Measurements from ENCODE around the gene RBBP8.
A peak's percentile ranks its signal among the peaks of the same experiment; 100 is the strongest.

RBBP8 gene

DNA sequence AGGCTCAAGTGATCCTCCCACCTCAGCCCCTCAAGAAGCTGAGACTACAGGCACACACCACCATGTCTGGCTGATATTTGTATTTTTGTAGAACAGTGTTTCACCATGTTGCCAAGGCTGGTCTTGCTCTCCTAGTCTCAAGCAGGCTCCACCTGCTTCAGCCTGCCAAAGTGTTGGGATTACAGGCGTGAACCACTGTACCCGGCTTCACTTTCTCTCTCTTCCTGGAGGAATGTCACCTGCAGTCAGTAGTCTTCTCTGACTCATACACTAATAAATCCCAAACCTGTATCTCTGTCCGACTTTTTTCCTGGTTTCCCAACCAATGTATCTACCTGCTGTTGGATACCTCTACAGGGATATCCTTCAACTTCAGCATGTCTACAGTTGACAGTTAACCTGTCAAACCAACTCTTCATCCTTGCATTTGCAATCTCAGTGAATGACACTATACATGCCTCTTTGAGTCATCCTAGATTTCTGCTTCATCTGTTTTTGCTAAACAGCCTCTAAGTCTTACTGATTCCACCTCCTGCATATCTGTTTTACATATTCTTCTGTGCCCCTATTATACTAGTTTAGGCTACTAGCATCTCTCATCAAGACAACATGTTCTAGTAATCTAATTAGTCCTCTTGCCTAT, 54.5 kb downstream of the RBBP8 start:
- TF ChIP-seq, protein P1, sequence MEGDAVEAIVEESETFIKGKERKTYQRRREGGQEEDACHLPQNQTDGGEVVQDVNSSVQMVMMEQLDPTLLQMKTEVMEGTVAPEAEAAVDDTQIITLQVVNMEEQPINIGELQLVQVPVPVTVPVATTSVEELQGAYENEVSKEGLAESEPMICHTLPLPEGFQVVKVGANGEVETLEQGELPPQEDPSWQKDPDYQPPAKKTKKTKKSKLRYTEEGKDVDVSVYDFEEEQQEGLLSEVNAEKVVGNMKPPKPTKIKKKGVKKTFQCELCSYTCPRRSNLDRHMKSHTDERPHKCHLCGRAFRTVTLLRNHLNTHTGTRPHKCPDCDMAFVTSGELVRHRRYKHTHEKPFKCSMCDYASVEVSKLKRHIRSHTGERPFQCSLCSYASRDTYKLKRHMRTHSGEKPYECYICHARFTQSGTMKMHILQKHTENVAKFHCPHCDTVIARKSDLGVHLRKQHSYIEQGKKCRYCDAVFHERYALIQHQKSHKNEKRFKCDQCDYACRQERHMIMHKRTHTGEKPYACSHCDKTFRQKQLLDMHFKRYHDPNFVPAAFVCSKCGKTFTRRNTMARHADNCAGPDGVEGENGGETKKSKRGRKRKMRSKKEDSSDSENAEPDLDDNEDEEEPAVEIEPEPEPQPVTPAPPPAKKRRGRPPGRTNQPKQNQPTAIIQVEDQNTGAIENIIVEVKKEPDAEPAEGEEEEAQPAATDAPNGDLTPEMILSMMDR (IDR thresholded peaks at IDR 0.05; ENCODE audit: poor library complexity, severe bottlenecking), result no peak
- Histone ChIP-seq H3K9me3 (ENCODE audit: severe bottlenecking) (no peaks in the 10 kb centered on the region), H3K4me1 (ENCODE audit: insufficient read depth, poor library complexity, severe bottlenecking) (peaks cover 5% of the 10 kb centered on the region), H3K27me3 (ENCODE audit: insufficient read depth, poor library complexity, severe bottlenecking) (no peaks in the 10 kb centered on the region), H3K36me3 (ENCODE audit: low read depth) (peaks cover 100% of the 10 kb centered on the region), H3K4me3 (ENCODE audit: severe bottlenecking) (no peak overlapping the region), H3K27ac (ENCODE audit: poor library complexity, severe bottlenecking) (no peak overlapping the region)
- no peak for DNase-seq (ENCODE audit: low spot score)
- no peak for ATAC-seq (ENCODE audit: low read depth)

DNA sequence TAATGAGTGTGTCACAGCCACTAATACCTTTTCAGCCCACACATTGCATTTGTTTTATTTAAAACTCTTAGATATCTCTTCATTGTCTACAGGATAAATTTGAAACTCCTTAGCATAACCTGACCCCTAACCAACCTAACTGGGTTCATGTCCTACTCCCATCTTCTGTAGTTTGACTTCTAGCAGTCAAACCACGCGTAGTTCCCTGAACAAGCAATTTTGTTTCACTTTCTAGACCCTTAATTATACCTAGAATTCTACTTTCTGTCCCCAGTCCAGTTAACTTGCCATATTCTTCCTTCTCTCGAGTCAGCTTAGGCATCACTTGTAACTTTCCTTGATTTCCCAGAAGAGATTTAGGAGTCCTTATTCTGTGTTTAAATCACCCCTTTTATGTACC, 55.1 kb downstream of the RBBP8 start:
- ATAC-seq (ENCODE audit: low read depth) (no peak), DNase-seq (ENCODE audit: low spot score) (no peak)
- peaks cover 100% of the 10 kb centered on the region for H3K36me3 ChIP-seq (ENCODE audit: low read depth)
- H3K4me1 ChIP-seq (ENCODE audit: insufficient read depth, poor library complexity, severe bottlenecking), result no peaks in the 10 kb centered on the region
- TF ChIP-seq, protein P1 (IDR thresholded peaks at IDR 0.05; ENCODE audit: poor library complexity, severe bottlenecking), result no peak
- no peaks in the 10 kb centered on the region for H3K27me3 ChIP-seq (ENCODE audit: insufficient read depth, poor library complexity, severe bottlenecking)
- no peak overlapping the region for H3K4me3 ChIP-seq (ENCODE audit: severe bottlenecking)
- H3K9me3 ChIP-seq (ENCODE audit: severe bottlenecking), result no peaks in the 10 kb centered on the region
- H3K27ac ChIP-seq (ENCODE audit: poor library complexity, severe bottlenecking), result no peak overlapping the region

DNA sequence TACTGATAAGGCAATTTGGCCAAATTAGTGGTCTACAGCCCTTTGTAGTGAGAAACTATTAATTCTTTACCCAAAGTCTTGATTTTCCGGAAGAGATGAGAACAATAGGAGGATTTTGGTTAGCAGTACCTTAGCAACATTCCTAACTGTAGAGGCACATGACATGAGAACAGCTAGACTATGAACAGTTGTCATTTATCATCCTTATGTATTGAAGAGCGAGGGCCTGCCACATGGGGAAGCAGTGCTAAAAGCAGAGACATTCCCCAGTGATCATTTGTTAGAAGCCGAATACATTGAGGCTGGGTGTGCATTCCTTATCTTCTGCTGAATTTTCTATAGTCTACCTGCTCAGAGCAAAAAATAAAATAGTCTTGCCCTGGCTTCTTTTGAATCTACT, 65.2 kb downstream of the RBBP8 start:
- H3K4me1 ChIP-seq (ENCODE audit: insufficient read depth, poor library complexity, severe bottlenecking), result no peaks in the 10 kb centered on the region
- H3K4me3 ChIP-seq (ENCODE audit: severe bottlenecking), result no peak overlapping the region
- peaks cover 93% of the 10 kb centered on the region for H3K36me3 ChIP-seq (ENCODE audit: low read depth)
- TF ChIP-seq, protein P1 (IDR thresholded peaks at IDR 0.05; ENCODE audit: poor library complexity, severe bottlenecking), result no peak
- DNase-seq (ENCODE audit: low spot score) (no peak), ATAC-seq (ENCODE audit: low read depth) (no peak)
- no peaks in the 10 kb centered on the region for H3K27me3 ChIP-seq (ENCODE audit: insufficient read depth, poor library complexity, severe bottlenecking)
- H3K9me3 ChIP-seq (ENCODE audit: severe bottlenecking), result no peaks in the 10 kb centered on the region
- no peak overlapping the region for H3K27ac ChIP-seq (ENCODE audit: poor library complexity, severe bottlenecking)

DNA sequence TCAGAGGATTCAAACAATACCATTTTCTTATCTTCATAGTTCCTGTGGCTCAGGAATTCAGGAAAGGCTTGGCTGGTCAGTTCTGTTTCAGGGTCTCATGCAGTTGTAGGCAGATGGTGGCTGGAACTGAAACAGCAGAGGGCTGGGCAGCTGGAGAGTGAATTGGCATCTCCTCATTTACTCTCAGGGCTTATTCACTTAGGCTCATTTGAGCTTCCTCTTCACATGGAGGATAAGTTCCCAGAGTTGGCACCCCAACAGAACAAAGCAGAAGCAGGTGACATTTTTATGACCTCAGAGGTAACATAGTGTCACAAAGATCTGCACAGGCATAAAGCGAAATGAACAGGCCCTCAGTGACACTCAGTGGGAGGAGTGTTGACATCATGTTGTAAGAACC, 66.1 kb downstream of the RBBP8 start:
- Histone ChIP-seq H3K27me3 (ENCODE audit: insufficient read depth, poor library complexity, severe bottlenecking) (no peaks in the 10 kb centered on the region), H3K36me3 (ENCODE audit: low read depth) (peaks cover 94% of the 10 kb centered on the region), H3K27ac (ENCODE audit: poor library complexity, severe bottlenecking) (no peak overlapping the region), H3K9me3 (ENCODE audit: severe bottlenecking) (no peaks in the 10 kb centered on the region), H3K4me1 (ENCODE audit: insufficient read depth, poor library complexity, severe bottlenecking) (no peaks in the 10 kb centered on the region), H3K4me3 (ENCODE audit: severe bottlenecking) (no peak overlapping the region)
- DNase-seq (ENCODE audit: low spot score) (no peak), ATAC-seq (ENCODE audit: low read depth) (0 out of 3 replicates have a peak, but pooled peaks have one; percentile 33)
- TF ChIP-seq, protein P1 (IDR thresholded peaks at IDR 0.05; ENCODE audit: poor library complexity, severe bottlenecking), result no peak

DNA sequence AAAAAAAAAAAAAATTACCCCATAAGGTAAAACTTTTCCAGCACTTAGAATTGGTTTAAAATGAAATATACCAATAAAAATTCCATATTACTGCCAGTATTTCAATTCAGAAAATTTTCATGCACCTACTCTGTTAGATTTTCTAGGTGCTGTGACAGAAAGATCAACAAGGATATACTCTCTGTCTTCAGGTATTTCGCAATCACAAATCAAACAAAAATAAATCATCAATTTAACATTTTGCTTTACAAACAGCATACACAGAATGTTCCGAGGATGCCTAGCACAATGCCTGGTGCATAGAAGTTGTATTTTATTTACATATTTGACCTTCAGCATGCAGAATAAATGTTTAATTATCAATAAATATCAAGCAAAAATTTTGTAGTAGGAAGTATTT, 66.5 kb downstream of the RBBP8 start:
- ATAC-seq (ENCODE audit: low read depth) (no peak), DNase-seq (ENCODE audit: low spot score) (no peak)
- H3K27me3 ChIP-seq (ENCODE audit: insufficient read depth, poor library complexity, severe bottlenecking), result no peaks in the 10 kb centered on the region
- TF ChIP-seq, protein P1 (IDR thresholded peaks at IDR 0.05; ENCODE audit: poor library complexity, severe bottlenecking), result no peak
- H3K27ac ChIP-seq (ENCODE audit: poor library complexity, severe bottlenecking), result no peak overlapping the region
- no peaks in the 10 kb centered on the region for H3K4me1 ChIP-seq (ENCODE audit: insufficient read depth, poor library complexity, severe bottlenecking)
- H3K9me3 ChIP-seq (ENCODE audit: severe bottlenecking), result no peaks in the 10 kb centered on the region
- no peak overlapping the region for H3K4me3 ChIP-seq (ENCODE audit: severe bottlenecking)
- peaks cover 98% of the 10 kb centered on the region for H3K36me3 ChIP-seq (ENCODE audit: low read depth)

Data from RWPE2 (cell line).